Activated CD8-positive, alpha-beta memory T cell treated with anti-CD3 and anti-CD28 coated beads, Interleukin-2, amount 10 ng/mL, durations not matched to agents 7 days and 5 days (primary cell): ENCODE data around the gene CCDC92B. TPM values are rescaled to one million over a fixed set of nuclear protein-coding genes. Genes with fewer than 3 reads are reported as not detected.
"Not testable (repeated sequence)": the region's sequence is repeated elsewhere in the genome, so short reads cannot be mapped to it uniquely, and the experiment has no call there.

Experiments used
- ATAC-seq: fragments of 150-1000 bp; cut with Tn5 transposase; one replicate; pipeline ENCODE4 v1.10.0; 2021; ENCODE audit warnings: moderate library complexity
- CTCF ChIA-PET: fragments of 350-600 bp; sonication (Branson Sonifier 250); formaldehyde crosslinking; loops from one replicate; lab custom pipeline; 2021; ENCODE audit warnings: antibody characterized with exemption; lab: Charles Lee
- DNase-seq: peaks from one replicate; pipeline ENCODE4 v3.0.0-alpha.2; 2020
- H3K27ac Mint-ChIP-seq: one replicate; pipeline ENCODE4 v1.8.0; 2021; ENCODE audit warnings: mild to moderate bottlenecking, mixed read lengths
- H3K27me3 Mint-ChIP-seq: one replicate; pipeline ENCODE4 v1.8.0; 2021; ENCODE audit warnings: mixed read lengths
- H3K36me3 Mint-ChIP-seq: one replicate; pipeline ENCODE4 v1.8.0; 2021; ENCODE audit warnings: mild to moderate bottlenecking, mixed read lengths
- H3K4me1 Mint-ChIP-seq: one replicate; pipeline ENCODE4 v1.8.0; 2021; ENCODE audit warnings: mixed read lengths
- H3K4me3 Mint-ChIP-seq: one replicate; pipeline ENCODE4 v1.8.0; 2021; ENCODE audit warnings: mild to moderate bottlenecking, moderate library complexity, mixed read lengths
- H3K9me3 Mint-ChIP-seq: one replicate; pipeline ENCODE4 v1.8.0; 2022; ENCODE audit warnings: low read depth, mixed read lengths
- total RNA-seq, 2 experiments: library from RNA; stranded (reverse); gene quantifications; one replicate each; pipeline ENCODE4 v1.2.3, GENCODE V29; 2021

CCDC92B gene
- total RNA-seq, 2 experiments from 2014 or later = 0.12 TPM; not detected in 1

DNA sequence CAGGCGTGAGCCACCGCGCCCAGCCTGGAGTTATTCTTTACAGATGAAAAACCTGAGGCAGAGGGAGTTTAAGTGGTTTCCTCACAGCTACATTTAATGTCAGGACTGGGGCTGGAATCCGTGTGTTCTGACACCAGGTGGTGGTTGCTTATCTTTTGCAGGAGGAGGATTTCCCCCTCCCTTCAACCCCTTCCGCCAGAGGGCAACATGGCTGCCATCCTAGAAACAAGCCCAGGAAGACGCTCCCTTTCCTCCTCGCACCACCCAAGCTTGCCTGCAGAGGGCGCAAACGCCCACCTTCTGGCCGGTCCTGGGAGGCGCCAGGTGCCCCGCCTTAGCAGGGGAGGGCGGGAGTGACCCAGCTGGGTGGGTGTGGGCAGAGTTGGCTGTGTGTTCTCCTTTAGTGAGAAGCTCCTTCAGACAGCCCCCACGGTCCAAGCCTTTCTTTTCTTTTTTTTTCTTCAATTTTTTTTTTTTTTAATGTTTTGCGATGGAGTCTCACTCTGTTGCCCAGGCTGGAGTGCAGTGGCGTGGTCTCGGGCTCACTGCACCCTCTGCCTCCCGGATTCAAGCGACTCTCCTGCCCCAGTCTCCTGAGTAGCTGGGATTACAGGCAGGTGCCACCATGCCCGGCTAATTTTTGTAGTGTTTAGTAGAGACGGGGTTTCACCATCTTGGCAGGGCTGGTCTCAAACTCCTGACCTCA is 36.9 kb upstream of the CCDC92B start:
- DNase-seq (peak; percentile 93), ATAC-seq (peak; percentile 98)
- no peaks in the 10 kb centered on the region for H3K36me3 Mint-ChIP-seq
- no peaks in the 10 kb centered on the region for H3K9me3 Mint-ChIP-seq
- peaks cover 33% of the 10 kb centered on the region for H3K27me3 Mint-ChIP-seq
- no peak overlapping the region for H3K4me3 Mint-ChIP-seq
- H3K27ac Mint-ChIP-seq = peak overlapping the region; percentile 46
- CTCF ChIA-PET = interaction anchor here (0.7 to 3.3 kb wide), 36 partner anchors 8 to 664 kb away, joined by 3 to 35 read pairs (median 4); partner anchors contain the start of genes PAFAH1B1 and RAP1GAP2
- H3K4me1 Mint-ChIP-seq = peaks cover 15% of the 10 kb centered on the region

- not testable (repeated sequence) for H3K27ac Mint-ChIP-seq, H3K36me3 Mint-ChIP-seq, DNase-seq, H3K9me3 Mint-ChIP-seq, H3K4me1 Mint-ChIP-seq, H3K4me3 Mint-ChIP-seq, ATAC-seq
- H3K27me3 Mint-ChIP-seq = peaks cover 23% of the 10 kb centered on the region
- CTCF ChIA-PET = interaction anchor here (0.7 to 3.3 kb wide), 21 partner anchors 8 to 301 kb away, joined by 3 to 35 read pairs (median 5); partner anchors contain the start of genes PAFAH1B1 and RAP1GAP2
Measured at GRCh38 chr17:2785376-2785775, 35.9 kb upstream of the CCDC92B start.

DNA sequence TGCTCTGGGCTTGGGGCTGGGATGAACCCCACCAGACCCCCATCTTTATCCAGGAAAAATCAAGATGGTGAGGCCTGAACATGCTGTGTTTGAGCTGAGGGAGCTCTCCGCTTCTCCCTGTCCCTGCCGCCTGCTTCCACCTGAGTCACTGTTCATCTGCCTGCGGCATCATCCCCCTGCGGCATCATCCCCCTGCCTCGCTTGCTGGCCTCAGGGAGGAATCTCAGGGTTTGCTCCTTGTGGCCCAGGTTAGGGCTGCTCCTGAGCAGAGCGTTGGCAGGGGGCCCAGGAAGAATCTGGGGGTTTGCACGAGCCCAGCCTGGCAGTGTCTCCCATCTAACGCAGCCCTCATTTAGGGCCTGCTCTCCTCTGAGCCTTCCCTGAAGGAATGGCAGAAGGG is 35.4 kb upstream of the CCDC92B start:
- CTCF ChIA-PET = interaction anchor here (1.1 to 3.3 kb wide), 7 partner anchors 8 to 60 kb away, joined by 3 to 35 read pairs (median 17); partner anchors contain the start of gene RAP1GAP2
- H3K36me3 Mint-ChIP-seq = no peaks in the 10 kb centered on the region

DNA sequence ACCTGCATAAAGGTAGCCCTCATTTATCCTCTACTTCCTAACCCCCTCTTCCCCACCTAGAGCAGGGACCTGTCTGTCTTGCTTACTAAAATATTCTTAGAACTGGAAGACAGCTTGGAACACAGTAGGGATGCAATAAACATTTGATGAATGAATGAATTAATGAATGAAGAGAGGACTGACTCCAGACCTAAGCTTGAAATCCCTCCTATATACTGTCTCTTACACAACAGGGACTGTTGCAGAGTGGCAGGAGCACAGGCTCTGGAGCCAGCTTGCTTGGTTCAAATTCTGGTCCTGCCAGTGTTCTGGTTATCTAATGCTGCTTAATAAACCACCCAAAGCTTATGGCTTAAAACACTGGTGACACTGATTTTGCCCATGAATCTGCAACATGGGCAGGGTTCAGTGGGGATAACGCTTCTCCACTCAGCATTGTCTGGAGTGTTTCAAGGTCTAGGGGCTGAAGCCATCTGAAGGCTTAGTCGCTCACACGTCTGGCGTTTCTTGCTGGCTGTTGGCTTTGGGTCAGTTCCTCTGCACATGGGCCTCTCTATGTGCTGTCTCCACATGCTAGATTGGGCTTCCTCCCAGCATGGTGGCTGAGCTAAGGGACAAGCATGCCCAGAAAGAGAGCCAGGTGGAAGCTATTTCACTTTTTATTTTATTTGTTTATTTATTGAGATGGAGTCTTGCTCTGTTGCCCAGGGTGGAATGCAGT is 34.0 kb upstream of the CCDC92B start:
- Mint-ChIP-seq H3K27ac (no peak overlapping the region), H3K9me3 (no peaks in the 10 kb centered on the region), H3K4me1 (peaks cover 8% of the 10 kb centered on the region), H3K36me3 (no peaks in the 10 kb centered on the region), H3K4me3 (no peak overlapping the region), H3K27me3 (peaks cover 11% of the 10 kb centered on the region)
- ATAC-seq = no peak
- CTCF ChIA-PET = interaction anchor here (0.9 to 1.8 kb wide), 5 partner anchors 9 to 259 kb away, joined by 3 to 4 read pairs (median 3); no protein-coding TSS in a partner anchor
- no peak for DNase-seq

More for the DNA sequence above, 35.4 kb upstream of the CCDC92B start:
- DNase-seq = no peak
- Mint-ChIP-seq H3K4me1 (peaks cover 8% of the 10 kb centered on the region), H3K4me3 (no peak overlapping the region), H3K9me3 (no peaks in the 10 kb centered on the region), H3K27ac (no peak overlapping the region), H3K27me3 (peaks cover 18% of the 10 kb centered on the region)
- no peak for ATAC-seq

- ATAC-seq (no peak), DNase-seq (no peak)
- Mint-ChIP-seq H3K36me3 (no peaks in the 10 kb centered on the region), H3K4me1 (peaks cover 7% of the 10 kb centered on the region), H3K27me3 (peaks cover 14% of the 10 kb centered on the region), H3K9me3 (no peaks in the 10 kb centered on the region), H3K4me3 (no peak overlapping the region), H3K27ac (no peak overlapping the region)
- CTCF ChIA-PET = interaction anchor here (1.8 kb wide), 1 partner anchor 67 kb away, joined by 4 read pairs; no protein-coding TSS in a partner anchor
Measured at GRCh38 chr17:2782055-2782454, 32.6 kb upstream of the CCDC92B start.

DNA sequence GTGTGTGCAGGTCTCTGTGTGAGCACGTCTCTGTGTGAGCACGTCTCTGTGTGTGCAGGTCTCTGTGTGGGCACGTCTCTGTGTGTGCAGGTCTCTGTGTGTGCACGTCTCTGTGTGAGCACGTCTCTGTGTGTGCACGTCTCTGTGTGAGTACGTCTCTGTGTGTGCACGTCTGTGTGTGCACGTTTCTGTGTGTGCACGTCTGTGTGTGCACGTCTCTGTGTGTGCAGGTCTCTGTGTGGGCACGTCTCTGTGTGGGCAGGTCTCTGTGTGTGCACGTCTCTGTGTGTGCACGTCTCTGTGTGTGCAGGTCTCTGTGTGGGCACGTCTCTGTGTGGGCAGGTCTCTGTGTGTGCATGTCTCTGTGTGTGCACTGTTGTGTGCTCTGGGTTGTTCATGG is 32.1 kb upstream of the CCDC92B start:
- H3K36me3 Mint-ChIP-seq, DNase-seq, CTCF ChIA-PET, H3K27ac Mint-ChIP-seq, H3K9me3 Mint-ChIP-seq, ATAC-seq, H3K4me3 Mint-ChIP-seq: not testable (repeated sequence)
- H3K27me3 Mint-ChIP-seq = peaks cover 17% of the 10 kb centered on the region
- peaks cover 10% of the 10 kb centered on the region for H3K4me1 Mint-ChIP-seq

GRCh38 chr17:2780931-2781454 is 31.5 kb upstream of the CCDC92B start:
- Mint-ChIP-seq H3K9me3 (no peaks in the 10 kb centered on the region), H3K4me1 (peaks cover 6% of the 10 kb centered on the region), H3K4me3 (no peak overlapping the region), H3K27me3 (peaks cover 19% of the 10 kb centered on the region), H3K27ac (no peak overlapping the region), H3K36me3 (no peaks in the 10 kb centered on the region)
- no peak for DNase-seq
- CTCF ChIA-PET = no interaction called here
- ATAC-seq = no peak

DNA sequence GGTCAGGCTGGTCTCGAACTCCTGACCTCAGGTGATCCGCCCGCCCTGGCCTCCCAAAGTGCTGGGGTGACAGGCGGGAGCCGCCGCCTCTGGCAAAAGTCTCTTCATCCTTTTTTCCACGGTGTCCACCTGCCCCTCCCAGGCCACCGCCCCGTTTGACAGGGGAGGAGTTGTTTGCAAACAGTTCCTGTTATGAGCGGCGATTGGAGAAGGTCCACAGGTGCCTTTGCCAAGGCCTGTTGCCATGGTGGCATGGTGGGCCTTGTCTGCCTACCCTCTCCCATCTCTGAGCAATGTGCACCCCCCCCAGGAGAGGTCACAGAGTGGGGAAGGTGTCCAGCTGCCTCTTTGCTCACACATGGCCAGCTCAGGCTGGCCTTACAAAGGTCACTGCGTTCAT is 30.8 kb upstream of the CCDC92B start:
- ATAC-seq (no peak), DNase-seq (no peak)
- H3K4me3 Mint-ChIP-seq = no peak overlapping the region
- H3K27me3 Mint-ChIP-seq = peaks cover 27% of the 10 kb centered on the region
- no peaks in the 10 kb centered on the region for H3K9me3 Mint-ChIP-seq
- H3K27ac Mint-ChIP-seq = no peak overlapping the region
- CTCF ChIA-PET = no interaction called here
- peaks cover 7% of the 10 kb centered on the region for H3K4me1 Mint-ChIP-seq
- H3K36me3 Mint-ChIP-seq = no peaks in the 10 kb centered on the region

DNA sequence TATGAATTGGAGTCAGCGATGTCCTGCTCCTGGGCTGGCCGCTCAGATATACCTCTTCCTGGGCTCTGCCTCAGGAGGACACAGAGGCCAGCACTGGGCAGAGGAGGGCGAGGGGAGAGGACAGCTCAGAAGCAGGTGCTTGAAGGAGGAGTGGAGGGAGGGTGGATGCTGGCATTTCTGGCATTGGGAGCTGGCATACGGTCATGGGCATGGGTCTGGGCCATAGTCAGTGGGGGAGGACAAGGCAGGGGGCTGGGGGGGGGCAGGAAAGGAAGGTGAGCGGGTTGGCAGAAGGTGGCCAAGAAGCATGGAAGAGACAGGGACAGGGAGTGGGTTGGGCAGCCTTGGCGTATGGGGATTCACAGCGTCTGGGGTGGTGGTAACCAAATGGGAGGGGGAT is 30.1 kb upstream of the CCDC92B start:
- DNase-seq = no peak
- ATAC-seq = no peak
- Mint-ChIP-seq H3K27me3 (peaks cover 34% of the 10 kb centered on the region), H3K9me3 (no peaks in the 10 kb centered on the region), H3K4me1 (peaks cover 7% of the 10 kb centered on the region), H3K27ac (no peak overlapping the region), H3K36me3 (no peaks in the 10 kb centered on the region), H3K4me3 (no peak overlapping the region)
- CTCF ChIA-PET = no interaction called here

DNA sequence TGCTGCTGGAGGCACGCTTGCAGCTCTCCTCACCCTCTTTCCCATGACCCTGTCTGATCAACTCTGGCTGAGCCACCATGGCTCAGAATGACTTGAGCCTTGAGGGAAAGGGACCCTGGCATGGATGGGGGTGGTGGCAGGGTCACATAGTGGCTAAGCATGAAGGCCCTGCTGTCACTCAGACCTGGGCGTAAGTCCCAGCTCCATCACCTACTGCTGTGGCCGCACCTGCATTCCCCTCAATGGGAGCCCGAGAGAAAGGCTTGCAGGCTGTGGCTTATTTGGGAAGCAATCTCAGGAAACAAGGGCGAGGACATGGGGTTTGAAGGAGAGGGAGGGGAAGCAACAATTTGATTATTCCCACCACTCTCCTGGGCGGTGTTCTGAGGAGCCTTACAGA is 29.0 kb upstream of the CCDC92B start:
- DNase-seq (no peak), ATAC-seq (no peak)
- no peak overlapping the region for H3K27ac Mint-ChIP-seq
- no peak overlapping the region for H3K4me3 Mint-ChIP-seq
- no peaks in the 10 kb centered on the region for H3K36me3 Mint-ChIP-seq
- H3K9me3 Mint-ChIP-seq = no peaks in the 10 kb centered on the region
- CTCF ChIA-PET = interaction anchor here (0.8 to 3.5 kb wide), 2 partner anchors 8 to 9 kb away, joined by 4 to 17 read pairs; no protein-coding TSS in a partner anchor
- peaks cover 38% of the 10 kb centered on the region for H3K27me3 Mint-ChIP-seq
- peaks cover 7% of the 10 kb centered on the region for H3K4me1 Mint-ChIP-seq

DNA sequence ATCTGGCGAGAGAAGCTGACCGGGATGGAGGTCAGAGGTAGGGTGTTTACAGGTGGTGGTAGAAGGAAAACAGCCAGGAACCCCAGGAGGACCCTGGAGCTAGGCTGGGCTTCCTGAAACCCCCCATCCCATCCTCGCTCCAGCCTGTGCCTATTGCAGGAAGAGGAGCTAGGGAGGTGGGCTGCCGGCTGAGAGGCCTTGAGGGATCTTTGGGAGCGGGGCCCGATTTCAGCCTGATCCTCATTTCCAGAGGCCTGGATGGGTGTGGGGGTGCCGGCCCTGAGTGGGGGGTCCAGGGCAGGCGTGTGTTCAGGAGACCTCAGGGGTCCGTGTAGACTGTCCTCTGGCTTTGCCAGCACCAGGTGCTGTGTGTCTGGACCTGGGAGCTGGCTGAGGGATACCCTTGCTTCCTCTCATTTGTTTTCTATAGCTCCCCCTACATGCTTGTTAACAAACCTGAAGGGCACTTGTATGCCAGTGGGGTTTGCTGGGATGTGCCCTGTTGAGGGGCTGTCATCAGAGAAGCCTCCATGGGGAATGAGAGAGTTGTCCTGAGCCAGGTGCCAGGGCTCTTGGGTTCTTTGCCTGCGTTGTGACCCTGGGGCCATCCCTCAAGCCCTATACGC is 27.9 kb upstream of the CCDC92B start:
- Mint-ChIP-seq H3K27me3 (peaks cover 46% of the 10 kb centered on the region), H3K4me1 (peaks cover 7% of the 10 kb centered on the region), H3K4me3 (no peak overlapping the region), H3K27ac (no peak overlapping the region), H3K9me3 (no peaks in the 10 kb centered on the region), H3K36me3 (no peaks in the 10 kb centered on the region)
- ATAC-seq (no peak), DNase-seq (no peak)
- CTCF ChIA-PET = interaction anchor here (0.6 to 3.5 kb wide), 3 partner anchors 7 to 22 kb away, joined by 3 to 17 read pairs (median 4); no protein-coding TSS in a partner anchor

- H3K4me3 Mint-ChIP-seq = no peak overlapping the region
Measured at GRCh38 chr17:2776589-2777241, 27.3 kb upstream of the CCDC92B start.

More at GRCh38 chr17:2776589-2777241, 27.3 kb upstream of the CCDC92B start:
- peak; percentile 45 for ATAC-seq
- DNase-seq = no peak
- Mint-ChIP-seq H3K27ac (no peak overlapping the region), H3K27me3 (peaks cover 46% of the 10 kb centered on the region), H3K9me3 (no peaks in the 10 kb centered on the region), H3K4me1 (peaks cover 7% of the 10 kb centered on the region), H3K36me3 (no peaks in the 10 kb centered on the region)
- CTCF ChIA-PET = interaction anchor here (3.5 kb wide), 1 partner anchor 9 kb away, joined by 17 read pairs; no protein-coding TSS in a partner anchor
